Left kidney (tissue), 2 donors: ENCODE measurements around the gene PLEKHH1. TPM values are rescaled to one million over a fixed set of nuclear protein-coding genes. Genes with fewer than 3 reads are reported as not detected.

Source experiments
- DNase-seq: peaks from one replicate; pipeline ENCODE4 v3.0.0-alpha.2; 2013
- polyA plus RNA-seq: library from polyadenylated mRNA; unstranded; fragments of 120-200 nt; gene quantifications from one replicate; pipeline ENCODE4 v1.2.1, GENCODE V29; 2013; ENCODE audit not compliant: insufficient read length

The PLEKHH1 gene
- polyA plus RNA-seq, 1 donor, result 87.7 TPM

DNA sequence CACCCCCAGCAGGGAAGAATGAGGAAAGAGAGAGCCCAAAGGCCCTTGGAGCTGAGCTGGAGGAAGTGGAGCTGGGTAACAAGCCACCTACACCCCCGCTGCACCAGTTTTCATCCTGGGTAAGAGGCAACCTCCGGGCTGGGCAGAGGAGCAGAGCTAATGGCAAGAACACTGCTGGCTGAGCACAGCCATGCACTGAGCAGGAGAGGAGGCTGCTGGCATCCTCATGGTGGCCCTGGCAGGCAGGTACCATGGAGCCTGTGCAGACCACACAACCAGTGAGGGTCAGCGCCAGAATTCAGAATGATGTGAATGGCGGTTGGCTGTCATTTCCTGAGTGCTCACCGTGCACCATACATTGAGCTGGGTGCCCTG, 29.7 kb downstream of the PLEKHH1 start:
- DNase-seq, result no peak

DNA sequence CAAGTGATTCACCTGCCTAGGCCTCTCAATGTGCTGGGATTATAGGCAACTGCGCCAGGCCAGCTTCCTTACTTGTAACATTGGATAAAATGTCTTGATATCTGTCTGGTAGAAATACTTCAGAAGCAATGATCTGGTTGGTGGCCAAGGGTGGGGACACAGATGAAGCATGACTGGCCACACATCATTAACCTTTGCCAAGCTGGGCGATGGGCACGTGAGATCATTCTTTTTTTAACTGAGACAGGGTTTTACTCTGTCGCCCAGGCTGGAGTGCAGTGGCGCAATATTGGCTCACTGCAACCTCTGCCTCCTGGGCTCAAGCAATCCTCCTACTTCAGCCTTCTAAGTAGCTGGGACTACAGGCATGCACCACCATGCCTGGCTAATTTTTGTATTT, 31.1 kb downstream of the PLEKHH1 start:
- no peak for DNase-seq

DNA sequence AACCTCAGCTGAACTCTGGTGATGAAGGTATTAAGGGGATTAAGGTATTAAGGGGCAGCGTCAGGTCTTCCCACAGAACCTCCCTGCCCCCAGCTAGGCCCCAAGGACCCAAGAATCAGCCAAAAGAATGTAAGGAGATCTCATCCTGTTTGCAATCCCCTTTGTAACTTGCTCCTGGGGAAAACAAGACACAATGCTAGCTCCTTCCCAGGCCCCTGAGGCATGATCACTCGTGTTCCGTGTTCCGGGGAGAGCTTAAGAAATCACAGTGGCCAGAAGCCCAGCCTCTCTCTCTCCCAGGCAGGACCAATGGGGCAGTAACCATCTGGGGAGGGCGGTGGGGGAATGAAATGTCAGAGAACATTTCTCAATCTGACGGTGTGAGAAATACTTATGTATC, 33.8 kb downstream of the PLEKHH1 start:
- no peak for DNase-seq

DNA sequence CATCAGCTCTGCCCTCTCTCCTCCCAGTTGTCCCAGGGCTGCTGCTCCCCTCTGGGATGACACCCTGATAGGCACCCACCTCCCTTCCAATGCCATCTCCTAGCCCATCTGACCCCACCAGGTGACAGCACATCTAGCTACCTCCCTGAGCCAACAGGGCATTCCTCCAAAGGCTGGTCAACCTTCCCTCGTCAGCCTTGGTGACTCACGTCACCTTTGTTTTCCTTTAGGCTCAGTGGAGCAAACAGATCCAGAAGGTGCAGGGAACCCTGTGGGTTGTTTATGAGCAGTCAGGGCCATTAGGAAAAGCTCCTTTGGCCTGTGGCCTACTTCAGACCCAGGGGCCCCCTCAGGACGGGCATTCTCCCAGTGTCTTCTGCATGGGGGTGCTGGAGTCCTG, 34.6 kb downstream of the PLEKHH1 start:
- no peak for DNase-seq

DNA sequence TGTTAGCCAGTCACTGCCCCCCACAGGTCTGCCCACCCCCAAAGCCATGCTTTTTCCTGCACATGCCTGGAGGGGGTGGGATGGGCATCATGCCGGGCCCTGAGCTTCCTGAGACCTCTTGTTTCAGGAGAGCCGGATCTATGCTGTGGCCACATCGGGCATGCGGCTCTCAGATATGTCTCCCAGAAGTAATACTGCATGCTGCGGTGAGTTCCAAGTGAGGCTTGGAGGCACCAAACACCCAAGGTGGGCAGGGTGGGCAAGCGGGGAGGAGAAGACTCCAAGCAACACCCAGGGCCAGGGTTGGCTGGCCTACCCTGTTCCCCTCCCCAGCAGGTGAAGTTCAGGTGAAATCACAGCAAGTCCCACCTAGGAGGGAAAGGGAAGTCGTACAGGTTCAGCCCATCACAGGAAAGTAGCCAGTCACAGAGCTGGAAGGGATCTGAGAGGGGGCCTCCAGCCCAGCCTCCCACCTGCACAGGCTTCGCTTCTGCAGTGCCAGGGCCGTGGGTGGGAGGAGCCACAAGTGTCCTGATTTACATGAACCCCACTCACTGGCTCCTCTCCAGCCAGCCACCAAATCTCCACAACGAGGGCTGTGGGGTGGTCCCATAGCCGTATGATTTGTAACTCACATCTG, 36.0 kb downstream of the PLEKHH1 start:
- DNase-seq, result peak; percentile 39

DNA sequence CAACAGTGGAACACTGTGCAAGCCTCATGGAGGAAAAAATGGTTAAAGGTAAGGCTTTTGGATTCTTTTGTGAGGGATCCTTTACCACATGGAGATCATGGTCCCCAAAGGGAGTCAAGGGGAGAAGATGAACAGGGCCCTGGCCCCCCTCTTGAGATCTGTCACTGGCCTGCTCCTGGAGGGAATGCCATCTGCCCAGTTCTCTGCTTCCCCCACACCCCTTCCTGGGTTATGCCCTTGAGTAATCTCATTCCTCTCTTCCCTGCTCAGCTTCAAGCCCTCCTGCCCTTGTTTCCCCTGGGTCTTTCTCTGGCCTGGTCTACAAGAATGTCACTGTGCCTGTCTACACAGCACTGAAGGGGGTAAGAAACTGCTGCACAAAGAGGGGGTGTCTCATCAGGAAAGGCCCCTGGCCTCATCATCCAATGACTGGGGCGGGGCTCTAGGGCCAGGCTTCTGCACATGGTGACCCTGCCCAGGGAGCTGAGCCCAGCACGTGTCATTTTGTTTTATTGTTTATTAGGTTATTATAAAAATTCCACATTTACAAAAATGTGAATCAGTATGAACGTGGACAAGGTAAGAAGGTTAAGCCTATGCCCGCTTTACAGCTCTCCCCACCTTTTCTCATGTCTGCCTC, 36.7 kb downstream of the PLEKHH1 start:
- DNase-seq, result no peak

DNA sequence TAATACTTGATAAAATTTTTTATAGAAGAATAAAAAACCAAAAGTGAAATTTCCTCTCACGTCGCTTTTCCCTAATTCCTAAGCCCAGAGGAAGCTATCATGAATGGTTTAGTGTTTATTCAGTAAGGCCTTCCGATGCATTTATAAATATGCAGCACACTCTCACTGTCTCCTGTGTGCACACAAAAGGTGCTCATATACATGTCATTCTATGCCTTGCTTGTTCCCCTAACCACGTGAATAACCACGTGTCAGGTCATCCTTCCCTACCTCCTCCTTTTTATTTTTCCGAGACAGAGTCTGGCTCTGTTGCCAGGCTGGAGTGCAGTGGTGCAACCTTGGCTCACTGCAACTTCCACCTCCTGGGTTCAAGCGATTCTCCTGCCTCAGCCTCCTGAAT, 37.4 kb downstream of the PLEKHH1 start:
- DNase-seq, result no peak

DNA sequence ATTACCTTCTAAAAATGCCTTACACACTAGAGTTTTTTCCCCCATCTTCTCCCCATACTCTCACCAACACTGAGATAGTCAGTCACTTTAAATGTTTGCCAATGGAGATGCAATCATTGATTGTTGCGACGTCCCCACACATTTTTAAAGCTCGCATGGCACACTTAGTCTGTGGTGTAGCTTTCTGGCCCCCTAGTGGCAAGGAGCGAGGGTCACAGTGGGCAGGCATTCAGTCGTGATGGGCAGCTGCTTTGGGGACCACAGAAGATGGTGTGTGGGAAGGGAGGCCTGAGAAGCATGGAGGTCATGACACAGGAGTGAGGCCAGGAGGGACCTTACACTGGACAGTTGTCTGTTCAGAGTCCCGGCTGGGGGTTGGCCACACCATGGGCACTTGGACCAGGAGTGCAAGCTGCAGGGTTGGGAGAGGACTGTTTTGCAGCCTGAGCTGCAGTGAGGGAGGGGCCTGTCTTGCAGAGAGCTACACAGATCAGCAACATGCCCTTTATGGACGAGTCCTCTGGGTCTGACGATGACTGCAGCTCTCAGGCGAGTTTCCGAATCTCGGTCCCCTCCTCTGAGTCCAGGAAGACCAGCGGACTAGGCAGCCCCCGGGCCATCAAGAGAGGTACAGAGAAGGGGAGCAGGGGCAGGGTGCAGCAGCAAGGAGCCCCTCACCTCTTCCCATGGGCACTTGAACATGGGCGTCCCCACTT, 38.3 kb downstream of the PLEKHH1 start:
- peak; percentile 55 for DNase-seq

DNA sequence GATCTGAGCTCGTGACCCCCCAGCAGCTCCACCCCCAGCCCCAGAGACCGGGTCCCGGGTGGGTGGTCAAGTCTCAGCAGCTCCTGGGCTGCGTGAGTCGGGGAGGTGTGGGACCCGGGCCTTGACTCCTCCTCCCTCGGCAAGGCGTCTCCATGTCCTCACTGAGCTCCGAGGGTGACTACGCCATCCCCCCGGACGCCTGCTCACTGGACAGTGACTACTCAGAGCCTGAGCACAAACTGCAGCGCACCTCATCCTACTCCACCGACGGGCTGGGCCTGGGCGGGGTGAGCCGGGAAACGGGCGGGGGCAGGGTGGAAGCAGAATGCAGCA, 38.9 kb downstream of the PLEKHH1 start:
- DNase-seq, result no peak

DNA sequence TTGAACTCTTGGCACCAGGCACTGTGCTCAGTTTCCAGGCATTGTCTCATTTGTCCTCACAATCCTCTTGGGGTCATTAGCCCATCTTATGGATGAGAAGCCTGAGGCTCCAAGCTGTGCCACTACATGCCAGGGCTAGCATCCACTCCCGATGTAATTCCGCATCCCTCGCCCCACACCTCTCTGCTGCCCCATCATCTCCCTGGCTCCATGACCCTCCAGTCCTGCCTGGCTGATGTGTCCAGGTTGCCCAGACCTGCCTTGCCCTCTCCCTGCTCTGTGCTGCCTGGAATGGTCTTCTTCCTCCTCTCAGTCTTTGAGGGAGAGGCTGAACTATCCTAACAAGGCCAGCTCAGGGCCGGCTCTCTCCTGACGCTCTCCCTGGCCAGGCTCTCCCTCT, 39.5 kb downstream of the PLEKHH1 start:
- no peak for DNase-seq

DNA sequence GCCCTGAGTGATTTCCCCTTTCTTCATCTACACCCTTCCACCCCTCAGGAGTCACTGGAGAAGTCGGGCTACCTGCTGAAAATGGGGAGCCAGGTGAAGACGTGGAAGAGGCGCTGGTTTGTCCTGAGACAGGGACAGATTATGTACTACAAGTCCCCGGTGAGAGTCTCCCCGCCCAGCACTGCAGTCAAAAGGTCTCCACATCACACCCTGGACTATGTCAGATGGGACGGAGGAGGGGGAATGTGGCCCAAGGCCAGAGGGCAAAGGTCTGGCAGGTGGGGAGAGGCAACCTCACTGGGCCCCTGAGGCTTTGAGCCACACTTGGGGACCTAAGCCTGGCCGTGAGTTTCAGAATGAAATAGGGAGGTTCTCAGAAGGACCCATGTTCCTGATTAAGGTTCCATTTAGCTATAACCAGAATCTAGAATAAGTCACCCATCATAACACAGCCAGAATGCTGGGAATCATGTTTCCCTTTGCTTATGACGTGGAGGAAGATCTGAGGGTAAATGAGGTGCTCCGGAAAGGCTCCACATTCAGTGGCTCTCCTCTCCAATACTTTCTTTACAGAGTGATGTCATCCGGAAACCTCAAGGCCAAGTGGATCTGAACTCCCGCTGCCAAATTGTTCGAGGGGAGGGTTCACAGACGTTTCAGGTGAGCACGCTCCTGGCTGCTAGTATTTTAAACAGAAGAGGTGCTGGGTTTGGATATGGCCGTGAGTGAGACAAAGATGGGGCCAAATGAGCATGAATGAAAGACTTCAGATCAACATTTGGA, 40.3 kb downstream of the PLEKHH1 start:
- no peak for DNase-seq

DNA sequence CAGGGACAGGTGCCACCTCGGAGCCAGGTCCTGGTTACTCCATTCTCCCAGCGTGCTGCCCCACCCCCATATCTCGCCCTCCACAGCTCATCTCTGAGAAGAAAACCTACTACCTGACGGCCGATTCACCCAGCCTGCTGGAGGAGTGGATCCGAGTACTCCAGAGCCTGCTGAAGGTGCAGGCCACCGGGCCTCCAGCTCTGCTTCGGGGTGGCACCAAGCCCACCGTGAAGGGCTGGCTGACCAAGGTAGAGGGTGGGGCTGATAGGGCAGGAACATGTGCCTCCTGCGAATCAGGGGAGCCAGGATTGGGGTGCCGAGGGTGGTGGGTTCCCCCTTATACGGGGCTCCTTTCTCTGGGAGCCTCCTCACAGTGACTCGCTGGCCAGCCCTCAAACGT, 41.1 kb downstream of the PLEKHH1 start:
- DNase-seq, result no peak

DNA sequence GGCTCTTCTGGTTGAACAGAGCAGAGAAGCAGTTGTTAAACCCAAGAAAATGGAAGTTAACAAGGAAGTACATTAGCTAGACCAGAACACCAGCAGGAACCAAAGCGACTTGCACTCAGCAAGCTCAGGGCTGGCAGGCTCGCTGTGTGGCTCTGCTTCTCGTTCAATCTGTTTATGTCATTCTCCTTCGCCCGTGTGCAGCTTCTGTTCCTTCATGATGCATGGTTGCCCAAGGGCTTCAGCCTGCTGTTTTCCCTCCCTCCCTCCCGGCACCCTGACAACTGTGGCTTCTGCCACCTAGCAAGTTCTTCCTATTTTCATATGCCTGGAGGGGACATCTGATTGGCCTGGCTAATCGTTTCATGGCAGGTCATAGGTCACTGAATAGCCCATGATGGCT, 41.7 kb downstream of the PLEKHH1 start:
- DNase-seq, result no peak

DNA sequence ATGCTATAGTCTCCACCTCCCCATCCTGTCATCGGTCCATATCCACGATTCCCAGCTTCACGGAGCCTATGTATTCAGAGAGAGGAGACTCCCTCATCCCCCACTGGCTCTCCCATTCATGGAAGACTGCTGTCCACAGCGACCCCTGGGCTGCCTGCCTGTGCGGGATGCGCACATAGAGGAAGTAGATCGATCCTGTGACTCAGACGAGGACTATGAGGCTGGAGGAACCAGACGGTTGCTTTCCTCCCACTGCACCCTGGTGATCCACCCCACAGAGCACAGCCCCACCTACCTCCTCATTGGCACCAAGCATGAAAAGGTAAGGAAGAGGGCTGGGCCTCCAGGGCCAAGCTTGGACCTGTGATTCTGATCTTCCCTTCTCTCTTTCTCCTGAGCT, 42.6 kb downstream of the PLEKHH1 start:
- DNase-seq, result no peak

DNA sequence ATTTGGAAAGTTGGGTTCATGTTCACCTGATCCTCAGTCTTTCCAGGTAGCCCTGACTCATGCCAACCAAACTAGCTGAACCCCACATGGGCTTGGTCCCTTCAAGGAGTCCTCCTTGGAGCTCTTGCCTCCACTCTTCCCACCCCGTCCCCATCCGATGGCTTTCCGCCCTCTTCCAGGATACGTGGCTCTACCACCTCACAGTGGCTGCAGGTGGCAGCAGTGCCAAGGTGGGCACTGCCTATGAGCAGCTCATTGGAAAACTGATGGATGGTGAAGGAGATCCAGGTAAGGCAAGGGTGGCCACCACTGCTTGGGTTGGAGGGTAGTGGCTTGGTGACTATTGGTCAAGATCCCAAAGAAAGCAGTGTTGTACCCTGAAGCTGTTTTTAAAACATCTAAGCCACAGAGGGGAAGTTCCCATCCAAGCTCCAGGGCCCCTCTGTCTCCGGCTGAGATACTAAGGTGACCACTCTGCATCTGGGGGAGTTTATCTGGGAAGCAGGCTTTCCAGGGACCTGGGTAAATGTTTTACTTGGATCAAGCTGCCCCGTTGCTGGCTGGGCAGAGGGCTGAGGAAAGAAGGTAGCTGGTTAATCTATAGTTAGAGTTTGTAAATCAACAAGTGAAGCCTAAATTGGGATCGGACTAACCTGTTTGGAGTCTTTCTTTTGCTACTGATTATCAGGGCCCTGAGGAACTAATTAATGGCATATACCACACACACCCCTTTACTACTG, 43.3 kb downstream of the PLEKHH1 start:
- DNase-seq, result no peak

DNA sequence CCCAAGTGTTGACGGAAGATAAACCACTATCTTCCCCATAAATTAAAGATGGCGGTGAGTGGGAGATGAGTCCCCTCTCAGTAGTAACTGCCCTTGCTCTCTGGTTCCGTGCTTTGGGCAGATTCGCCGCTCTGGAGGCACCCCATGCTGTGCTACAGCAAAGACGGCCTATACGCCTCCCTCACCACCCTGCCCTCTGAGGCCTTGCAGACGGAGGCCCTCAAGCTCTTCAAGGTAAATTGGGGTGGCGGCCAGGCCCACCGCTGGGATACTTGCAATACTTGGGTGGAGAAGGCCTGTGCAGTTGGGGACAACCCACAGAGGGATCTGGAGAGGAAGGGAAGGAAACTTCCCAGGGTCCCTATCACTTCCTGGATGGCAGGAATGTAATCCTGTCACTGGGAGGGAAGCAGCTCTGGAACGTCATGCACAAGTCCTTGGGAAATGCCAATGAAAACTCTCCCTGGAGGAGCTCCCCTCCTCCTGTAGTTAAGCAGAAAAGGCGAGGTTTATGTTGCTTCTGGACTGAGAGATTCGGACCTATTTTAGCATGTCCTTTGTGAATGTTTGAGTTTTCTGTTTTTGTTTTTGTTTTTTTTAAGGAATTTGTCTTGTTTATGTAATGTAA, 44.2 kb downstream of the PLEKHH1 start:
- DNase-seq, result no peak

DNA sequence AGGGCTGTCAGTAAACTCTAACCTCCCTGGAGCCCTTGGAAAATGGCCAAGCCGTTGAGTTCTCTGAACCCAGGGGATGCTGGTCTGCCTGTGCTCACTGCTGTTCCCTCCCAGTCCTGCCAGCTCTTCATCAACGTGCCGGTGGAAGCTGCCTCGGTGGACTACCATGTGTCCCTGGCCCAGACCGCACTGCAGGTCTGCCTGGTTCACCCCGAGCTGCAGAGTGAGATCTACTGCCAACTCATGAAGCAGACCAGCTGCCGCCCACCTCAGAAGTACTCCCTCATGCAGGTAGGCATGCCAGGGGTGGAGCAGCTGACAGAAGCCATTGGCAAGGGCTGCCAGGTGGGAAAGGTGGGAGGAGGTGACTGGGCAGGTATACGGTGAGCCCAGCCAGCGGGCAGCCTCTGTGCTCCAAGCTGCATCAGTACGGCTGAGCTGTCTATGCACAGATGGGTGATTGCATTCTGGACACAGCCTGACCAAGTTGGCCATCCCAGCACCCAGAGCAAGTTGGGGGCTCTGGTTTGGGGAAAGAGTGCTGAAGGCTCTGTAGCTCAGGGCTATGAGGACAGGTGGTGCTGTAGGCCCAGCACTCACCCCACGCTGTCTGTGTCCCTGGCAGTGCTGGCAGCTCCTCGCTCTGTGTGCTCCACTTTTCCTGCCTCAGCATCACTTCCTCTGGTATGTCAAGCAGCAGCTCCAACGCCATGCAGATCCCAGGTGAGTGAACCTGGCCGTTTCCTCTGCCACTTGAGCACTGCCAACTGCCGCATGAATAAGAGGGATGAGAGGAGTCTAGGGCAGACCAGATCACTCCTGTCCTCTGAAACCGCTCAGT, 45.0 kb downstream of the PLEKHH1 start:
- DNase-seq, result no peak

DNA sequence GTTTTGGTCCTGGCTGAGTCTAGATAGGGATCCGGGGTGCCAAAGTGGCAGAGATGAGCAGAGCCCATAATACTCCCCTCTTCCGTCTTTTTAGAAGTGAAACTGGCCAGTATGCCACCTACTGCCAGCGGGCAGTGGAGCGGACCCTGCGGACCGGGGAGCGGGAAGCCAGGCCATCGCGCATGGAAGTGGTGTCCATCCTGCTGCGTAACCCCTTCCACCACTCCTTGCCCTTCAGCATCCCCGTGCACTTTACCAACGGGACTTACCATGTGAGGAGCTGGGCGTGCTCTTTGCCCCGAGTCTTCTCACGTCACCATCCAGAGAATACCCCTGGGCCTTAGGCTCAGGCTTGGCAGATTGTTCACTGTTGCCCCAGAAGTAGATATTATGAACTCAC, 46.0 kb downstream of the PLEKHH1 start:
- no peak for DNase-seq

DNA sequence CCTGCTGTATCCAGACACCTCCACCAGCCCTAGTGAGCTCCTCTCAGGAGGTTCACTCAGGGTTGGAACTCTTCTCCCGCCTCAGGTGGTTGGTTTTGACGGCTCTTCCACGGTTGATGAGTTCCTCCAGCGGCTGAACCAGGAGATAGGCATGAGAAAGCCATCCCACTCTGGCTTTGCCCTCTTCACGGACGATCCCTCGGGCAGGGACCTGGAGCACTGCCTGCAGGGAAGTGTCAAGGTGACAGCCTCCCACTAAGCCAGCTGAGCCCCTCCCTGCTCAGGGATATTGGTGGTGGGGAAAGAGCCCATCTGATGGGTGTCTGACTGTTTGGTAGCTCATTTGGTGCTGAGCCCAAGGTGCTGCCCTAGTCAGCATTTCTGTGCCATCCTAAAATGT, 46.5 kb downstream of the PLEKHH1 start:
- DNase-seq, result no peak

DNA sequence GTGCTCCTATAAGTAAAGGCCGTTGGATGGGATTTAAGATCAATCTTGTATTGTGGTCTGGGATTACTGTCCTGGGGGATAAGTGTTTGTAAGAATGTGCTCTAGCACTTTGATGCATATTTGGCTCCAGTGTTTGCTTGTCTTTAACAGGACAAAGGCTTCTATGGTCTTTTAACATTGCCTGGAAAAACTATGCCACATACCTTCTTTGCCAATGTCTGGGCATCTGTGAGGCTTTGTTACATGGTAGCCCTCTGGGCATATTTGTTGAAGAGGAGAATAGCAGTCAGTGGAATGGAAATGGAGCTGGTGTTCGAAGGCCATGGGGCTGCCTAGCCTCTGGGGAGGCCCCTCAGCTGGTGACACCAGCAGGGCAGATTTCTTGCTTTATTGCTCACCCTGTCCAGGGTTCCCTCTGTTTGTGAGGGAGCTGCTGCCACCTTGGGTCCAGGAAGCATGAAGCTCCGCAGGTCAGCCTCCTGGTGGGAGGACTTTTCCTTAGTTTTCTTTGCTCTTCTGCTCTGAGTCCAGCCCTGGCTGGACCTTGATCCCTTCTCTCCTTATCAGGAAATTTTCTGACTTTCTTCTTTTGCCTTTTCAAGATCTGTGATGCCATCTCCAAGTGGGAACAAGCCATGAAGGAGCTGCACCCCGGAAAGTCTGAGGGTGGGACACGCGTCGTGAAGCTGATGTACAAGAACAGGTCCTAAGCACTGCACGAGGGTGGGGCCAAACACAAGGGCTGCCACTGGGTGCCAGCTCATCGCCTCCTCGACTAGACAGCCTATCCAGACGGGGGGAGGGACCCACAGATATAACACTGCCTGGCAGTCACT, 47.5 kb downstream of the PLEKHH1 start:
- DNase-seq, result no peak
